Natural killer cell (primary cell): ENCODE results near the gene PRKG1. TPM values are rescaled to one million over a fixed set of nuclear protein-coding genes. Genes with fewer than 3 reads are reported as not detected.

ENCODE experiments used
- ATAC-seq, 3 donors: fragments of 150-1000 bp in 2 of 3; fragments of 200-7000 bp in 1 of 3; cut with Tn5 transposase; 1 replicate in 1 of 3; 2 replicates in 2 of 3; pipeline ENCODE4 v1.10.0; 2021; ENCODE audit warnings: mild to moderate bottlenecking in 2 of 3, moderate library complexity in 2 of 3
- DNase-seq, 2 donors: peaks; one replicate each; pipeline versions ENCODE4 v3.0.0 to v3.0.0-alpha.2; 2013 to 2021; ENCODE audit warnings: mixed read lengths in 1 of 2
- H3K27ac ChIP-seq: one replicate; pipeline ENCODE4 v1.5.1; 2013; ENCODE audit warnings: mild to moderate bottlenecking, low read length
- H3K27me3 ChIP-seq: one replicate; pipeline ENCODE4 v1.6.1; 2013; ENCODE audit warnings: low read length; ENCODE audit not compliant: control insufficient read depth, insufficient read depth
- H3K36me3 ChIP-seq: one replicate; pipeline ENCODE4 v1.6.1; 2013; ENCODE audit warnings: low read length; ENCODE audit not compliant: control insufficient read depth, insufficient read depth
- H3K4me1 ChIP-seq: one replicate; pipeline ENCODE4 v1.6.1; 2013; ENCODE audit warnings: low read length; ENCODE audit not compliant: control insufficient read depth, insufficient read depth
- H3K4me3 ChIP-seq: one replicate; pipeline ENCODE4 v1.5.1; 2013; ENCODE audit warnings: low read length
- H3K9me3 ChIP-seq: one replicate; pipeline ENCODE4 v1.6.1; 2013; ENCODE audit warnings: low read length; ENCODE audit not compliant: control insufficient read depth, insufficient read depth
- H3K27ac Mint-ChIP-seq, 2 donors: one replicate each; pipeline ENCODE4 v1.8.0; 2022; ENCODE audit warnings: mild to moderate bottlenecking in 2 of 2, mixed read lengths in 2 of 2, moderate library complexity in 1 of 2
- H3K27me3 Mint-ChIP-seq, 2 donors: one replicate each; pipeline ENCODE4 v1.8.0; 2022; ENCODE audit warnings: low read depth in 2 of 2, mixed read lengths in 2 of 2
- H3K36me3 Mint-ChIP-seq: one replicate; pipeline ENCODE4 v1.8.0; 2022; ENCODE audit warnings: mixed read lengths
- H3K4me1 Mint-ChIP-seq, 2 donors: one replicate each; pipeline ENCODE4 v1.8.0; 2022; ENCODE audit warnings: mixed read lengths in 2 of 2
- H3K4me3 Mint-ChIP-seq: one replicate; pipeline ENCODE4 v1.8.0; 2022; ENCODE audit warnings: mild to moderate bottlenecking, moderate library complexity, mixed read lengths
- H3K9me3 Mint-ChIP-seq, 2 donors: one replicate each; pipeline ENCODE4 v1.8.0; 2022; ENCODE audit warnings: mixed read lengths in 2 of 2
- CTCF ChIP-seq: fragments of 200-600 bp; IDR thresholded peaks from one replicate; pipeline ENCODE4 v1.8.0; 2022; ENCODE audit warnings: antibody characterized with exemption
- WGBS: methylation state at CpG from one replicate; pipeline ENCODE4 v1.1.7; 2013; ENCODE audit warnings: missing lambda C conversion rate; ENCODE audit not compliant: insufficient coverage; 5-methylcytosine and 5-hydroxymethylcytosine counted together
- intact Hi-C: fragments of 100-400 bp; cut with micrococcal nuclease; formaldehyde crosslinking; loops from one replicate; pipeline ENCODE4 v1.14.2; 2022
- total RNA-seq, 4 donors: library from RNA; stranded (reverse); fragments of 120-200 nt in 1 of 4; gene quantifications; one replicate each; pipeline versions ENCODE4 v1.2.3 to v1.2.4, GENCODE V29; 2013 to 2022

PRKG1 gene
- total RNA-seq, 3 donors from 2014 or later (not counting 1 experiment from before 2014, with no cell fraction given) = 0.23 to 0.41 (median 0.35) TPM

GRCh38 chr10:51663086-51663485 is 588.8 kb downstream of the PRKG1 start:
- Histone ChIP-seq H3K4me1 (no peaks in the 10 kb centered on the region), H3K27ac (no peak overlapping the region), H3K9me3 (no peaks in the 10 kb centered on the region), H3K4me3 (no peak overlapping the region), H3K27me3 (no peaks in the 10 kb centered on the region), H3K36me3 (no peaks in the 10 kb centered on the region)
- no peaks in the 10 kb centered on the region for H3K9me3 Mint-ChIP-seq
- H3K4me3 Mint-ChIP-seq = no peak overlapping the region
- ATAC-seq = no peak
- intact Hi-C loops = no loop called here
- peaks cover 0 to 3% of the 10 kb centered on the region in 2 donors for H3K27me3 Mint-ChIP-seq
- H3K36me3 Mint-ChIP-seq = no peaks in the 10 kb centered on the region
- no peak overlapping the region for H3K27ac Mint-ChIP-seq
- DNase-seq = no peak
- no peak for TF ChIP-seq CTCF
- 78% methylated on average over 3 of the region's 3 CpGs for WGBS
- H3K4me1 Mint-ChIP-seq = no peaks in the 10 kb centered on the region

- H3K27ac ChIP-seq = no peak overlapping the region
- ATAC-seq (no peak), DNase-seq (no peak)
- no peaks in the 10 kb centered on the region for H3K4me1 ChIP-seq
- H3K27ac Mint-ChIP-seq = no peak overlapping the region
- H3K36me3 ChIP-seq = no peaks in the 10 kb centered on the region
- TF ChIP-seq CTCF = no peak
- H3K36me3 Mint-ChIP-seq = no peaks in the 10 kb centered on the region
- H3K27me3 ChIP-seq = no peaks in the 10 kb centered on the region
- H3K4me3 Mint-ChIP-seq = no peak overlapping the region
- H3K9me3 ChIP-seq = no peaks in the 10 kb centered on the region
- H3K27me3 Mint-ChIP-seq = peaks cover under 1 to 3% of the 10 kb centered on the region in 2 donors
- intact Hi-C loops = no loop called here
- no peaks in the 10 kb centered on the region for H3K4me1 Mint-ChIP-seq
- H3K9me3 Mint-ChIP-seq = no peaks in the 10 kb centered on the region
- H3K4me3 ChIP-seq = no peak overlapping the region
Observed at GRCh38 chr10:51666456-51666855, 592.2 kb downstream of the PRKG1 start.

- Mint-ChIP-seq H3K4me1 (no peaks in the 10 kb centered on the region), H3K4me3 (no peak overlapping the region), H3K27ac (no peak overlapping the region), H3K9me3 (no peaks in the 10 kb centered on the region), H3K36me3 (no peaks in the 10 kb centered on the region), H3K27me3 (peaks cover 3 to 7% of the 10 kb centered on the region in 2 donors)
- Histone ChIP-seq H3K36me3 (no peaks in the 10 kb centered on the region), H3K4me3 (no peak overlapping the region), H3K9me3 (no peaks in the 10 kb centered on the region), H3K27me3 (no peaks in the 10 kb centered on the region), H3K27ac (no peak overlapping the region), H3K4me1 (no peaks in the 10 kb centered on the region)
- TF ChIP-seq CTCF = no peak
- WGBS = 10% methylated on average over 1 of the region's 1 CpG
- DNase-seq (no peak), ATAC-seq (no peak)
- intact Hi-C loops = no loop called here
Observed at GRCh38 chr10:51667678-51668335, 593.5 kb downstream of the PRKG1 start.

- H3K4me1 ChIP-seq = no peaks in the 10 kb centered on the region
- no peaks in the 10 kb centered on the region for H3K27me3 ChIP-seq
- no peaks in the 10 kb centered on the region for H3K9me3 Mint-ChIP-seq
- H3K4me3 ChIP-seq = no peak overlapping the region
- no peaks in the 10 kb centered on the region for H3K9me3 ChIP-seq
- no peak for TF ChIP-seq CTCF
- no peak overlapping the region for H3K27ac Mint-ChIP-seq
- no peaks in the 10 kb centered on the region for H3K4me1 Mint-ChIP-seq
- H3K36me3 ChIP-seq = no peaks in the 10 kb centered on the region
- H3K27ac ChIP-seq = no peak overlapping the region
- no peak overlapping the region for H3K4me3 Mint-ChIP-seq
- H3K27me3 Mint-ChIP-seq = peaks cover 5 to 7% of the 10 kb centered on the region in 2 donors
- intact Hi-C loops = no loop called here
- no peaks in the 10 kb centered on the region for H3K36me3 Mint-ChIP-seq
- DNase-seq (no peak), ATAC-seq (no peak)
Observed at GRCh38 chr10:51668336-51668689, 594.0 kb downstream of the PRKG1 start.
